ENCODE data around the gene EPB41L2.

Gene EPB41L2

DNA sequence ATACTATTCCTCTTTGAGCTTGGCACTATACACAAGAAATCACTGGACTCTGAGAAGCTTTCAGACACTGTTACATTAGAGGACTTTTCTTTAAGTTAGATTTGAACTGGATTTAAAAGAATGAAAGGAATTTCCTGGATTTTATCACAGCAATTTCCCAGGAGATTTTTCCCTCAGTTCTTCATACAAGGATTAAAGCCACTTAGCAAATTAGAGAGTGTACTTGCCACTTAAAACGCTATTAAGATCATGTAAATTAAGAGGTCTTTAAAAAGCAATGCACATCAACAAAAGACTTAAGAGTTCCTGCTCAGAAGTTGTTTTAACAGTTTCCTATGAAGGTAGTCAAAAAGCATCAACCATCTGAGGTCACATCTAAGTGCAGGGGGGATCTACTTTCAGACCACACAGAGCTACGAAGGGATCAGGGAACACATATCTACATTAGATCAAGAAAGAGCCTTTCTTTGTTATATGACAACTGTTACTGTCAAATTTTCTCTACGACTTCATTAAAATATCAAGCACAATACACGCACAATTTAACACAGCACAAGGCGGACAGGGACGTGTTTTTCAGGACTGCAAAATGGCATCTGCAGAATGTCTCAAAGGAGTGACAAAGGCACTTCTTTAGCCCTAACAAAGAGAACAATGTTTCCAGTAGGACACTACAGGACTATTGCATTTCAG is 65.8 kb downstream of the EPB41L2 start:
- Histone ChIP-seq H3K27me3 (no peaks in the 10 kb centered on the region), H3K9me3 (peaks cover 3% of the 10 kb centered on the region), H3K4me1 (ENCODE audit: control insufficient read depth in 1 of 2, insufficient read depth in 1 of 2, low read depth in 1 of 2, low read length in 1 of 2) (no peaks in the 10 kb centered on the region), H3K36me3 (no peaks in the 10 kb centered on the region), H3K27ac (no peak overlapping the region), H3K4me3 (ENCODE audit: low read depth in 1 of 2, low read length in 1 of 2) (no peak overlapping the region)
- TF ChIP-seq, protein P1, sequence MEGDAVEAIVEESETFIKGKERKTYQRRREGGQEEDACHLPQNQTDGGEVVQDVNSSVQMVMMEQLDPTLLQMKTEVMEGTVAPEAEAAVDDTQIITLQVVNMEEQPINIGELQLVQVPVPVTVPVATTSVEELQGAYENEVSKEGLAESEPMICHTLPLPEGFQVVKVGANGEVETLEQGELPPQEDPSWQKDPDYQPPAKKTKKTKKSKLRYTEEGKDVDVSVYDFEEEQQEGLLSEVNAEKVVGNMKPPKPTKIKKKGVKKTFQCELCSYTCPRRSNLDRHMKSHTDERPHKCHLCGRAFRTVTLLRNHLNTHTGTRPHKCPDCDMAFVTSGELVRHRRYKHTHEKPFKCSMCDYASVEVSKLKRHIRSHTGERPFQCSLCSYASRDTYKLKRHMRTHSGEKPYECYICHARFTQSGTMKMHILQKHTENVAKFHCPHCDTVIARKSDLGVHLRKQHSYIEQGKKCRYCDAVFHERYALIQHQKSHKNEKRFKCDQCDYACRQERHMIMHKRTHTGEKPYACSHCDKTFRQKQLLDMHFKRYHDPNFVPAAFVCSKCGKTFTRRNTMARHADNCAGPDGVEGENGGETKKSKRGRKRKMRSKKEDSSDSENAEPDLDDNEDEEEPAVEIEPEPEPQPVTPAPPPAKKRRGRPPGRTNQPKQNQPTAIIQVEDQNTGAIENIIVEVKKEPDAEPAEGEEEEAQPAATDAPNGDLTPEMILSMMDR (IDR thresholded peaks at IDR 0.05): no peak

DNA sequence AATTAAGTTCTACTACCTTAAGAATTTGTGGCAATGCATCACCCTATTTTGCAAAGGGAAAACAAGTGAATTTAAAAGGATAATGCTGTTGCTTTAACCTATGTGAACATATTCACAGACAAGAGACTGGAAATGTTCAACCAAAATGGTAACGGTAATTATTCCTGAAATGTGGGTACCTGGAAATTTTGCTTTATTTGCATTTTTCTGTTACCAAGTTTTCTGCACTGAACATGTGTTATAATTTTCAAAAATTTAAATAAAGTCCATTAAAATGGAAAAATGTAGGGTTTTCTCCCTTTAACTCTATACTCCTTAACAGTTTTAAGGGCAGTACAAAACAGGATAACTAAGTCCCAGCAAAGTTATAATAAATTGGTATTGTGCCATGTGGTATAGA is 66.4 kb downstream of the EPB41L2 start:
- TF ChIP-seq, protein P1 (IDR thresholded peaks at IDR 0.05): no peak
- H3K27me3 ChIP-seq: no peaks in the 10 kb centered on the region
- no peaks in the 10 kb centered on the region for H3K4me1 ChIP-seq (ENCODE audit: control insufficient read depth in 1 of 2, insufficient read depth in 1 of 2, low read depth in 1 of 2, low read length in 1 of 2)
- H3K9me3 ChIP-seq: peaks cover 3% of the 10 kb centered on the region
- no peaks in the 10 kb centered on the region for H3K36me3 ChIP-seq
- H3K4me3 ChIP-seq (ENCODE audit: low read depth in 1 of 2, low read length in 1 of 2): no peak overlapping the region
- H3K27ac ChIP-seq: no peak overlapping the region

DNA sequence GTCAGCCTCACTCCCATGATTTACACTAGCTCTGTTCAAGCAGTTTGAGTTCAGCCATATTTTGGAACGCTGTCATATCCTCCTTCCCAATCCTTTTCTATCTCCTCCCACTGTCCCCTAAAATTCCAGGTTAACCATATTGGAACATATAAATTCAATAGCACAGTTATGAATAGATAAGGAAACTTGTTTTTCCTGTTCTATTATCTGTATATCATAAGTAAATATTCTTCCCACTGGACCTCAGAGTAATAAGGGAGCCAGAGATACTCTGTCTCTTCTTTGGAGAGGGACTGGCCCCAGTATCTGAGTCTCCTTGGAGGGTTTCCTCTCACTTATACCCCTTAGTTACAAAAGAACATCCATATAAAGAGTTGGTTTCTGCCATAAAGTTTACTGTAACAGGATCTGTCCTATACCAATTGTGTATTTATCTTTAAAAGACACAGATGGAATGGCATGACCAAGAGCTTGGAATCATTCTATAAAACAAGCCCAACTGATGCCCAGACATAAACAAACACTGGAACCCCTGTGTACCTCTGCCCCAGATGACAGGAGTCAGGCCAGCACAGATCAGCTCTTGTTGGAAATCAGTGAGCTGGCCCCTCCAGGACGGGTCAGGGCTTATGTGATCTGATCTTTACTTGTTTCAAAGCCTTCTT is 67.1 kb downstream of the EPB41L2 start:
- no peak overlapping the region for H3K27ac ChIP-seq
- H3K9me3 ChIP-seq: peaks cover 3% of the 10 kb centered on the region
- no peaks in the 10 kb centered on the region for H3K36me3 ChIP-seq
- no peaks in the 10 kb centered on the region for H3K27me3 ChIP-seq
- H3K4me1 ChIP-seq (ENCODE audit: control insufficient read depth in 1 of 2, insufficient read depth in 1 of 2, low read depth in 1 of 2, low read length in 1 of 2): no peaks in the 10 kb centered on the region
- no peak overlapping the region for H3K4me3 ChIP-seq (ENCODE audit: low read depth in 1 of 2, low read length in 1 of 2)
- TF ChIP-seq, protein P1 (IDR thresholded peaks at IDR 0.05): no peak

DNA sequence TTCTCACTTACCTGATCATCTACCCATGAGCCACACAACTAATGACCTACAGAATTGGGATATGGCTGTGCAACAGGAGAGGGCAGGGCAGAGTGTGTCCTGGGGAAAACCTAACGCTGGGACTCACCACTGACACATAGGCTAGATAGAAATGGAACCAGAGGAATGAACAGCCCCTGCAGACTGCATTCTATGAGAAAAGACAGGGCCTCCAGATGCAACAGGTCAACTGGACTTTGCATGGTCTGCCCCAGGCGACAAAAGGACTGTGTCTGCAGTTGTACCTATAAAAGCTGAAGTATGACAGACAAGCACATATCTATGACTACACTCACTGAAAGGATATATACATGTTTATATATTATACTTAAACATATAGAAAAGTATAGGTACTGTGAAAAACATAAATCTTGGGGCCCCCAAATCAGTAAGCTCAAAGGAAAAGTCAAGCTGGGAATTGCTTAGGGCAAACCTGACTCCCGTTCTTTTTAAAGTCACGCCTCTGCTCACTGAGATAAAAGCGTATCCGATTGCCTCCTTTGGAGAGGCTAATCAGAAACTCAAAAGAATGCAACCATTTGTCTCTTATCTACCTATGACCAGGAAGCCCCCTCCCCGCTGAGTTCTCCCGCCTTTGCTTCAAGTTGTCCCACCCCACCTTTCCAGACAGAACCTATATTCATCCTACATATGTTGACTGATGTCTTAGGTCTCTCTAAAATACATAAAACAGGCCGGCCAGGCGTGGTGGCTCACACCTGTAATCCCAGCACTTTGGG is 68.5 kb downstream of the EPB41L2 start:
- H3K27me3 ChIP-seq: no peaks in the 10 kb centered on the region
- no peaks in the 10 kb centered on the region for H3K36me3 ChIP-seq
- no peak overlapping the region for H3K4me3 ChIP-seq (ENCODE audit: low read depth in 1 of 2, low read length in 1 of 2)
- H3K9me3 ChIP-seq: peaks cover 3% of the 10 kb centered on the region
- no peak overlapping the region for H3K27ac ChIP-seq
- TF ChIP-seq, protein P1 (IDR thresholded peaks at IDR 0.05): no peak
- no peaks in the 10 kb centered on the region for H3K4me1 ChIP-seq (ENCODE audit: control insufficient read depth in 1 of 2, insufficient read depth in 1 of 2, low read depth in 1 of 2, low read length in 1 of 2)

DNA sequence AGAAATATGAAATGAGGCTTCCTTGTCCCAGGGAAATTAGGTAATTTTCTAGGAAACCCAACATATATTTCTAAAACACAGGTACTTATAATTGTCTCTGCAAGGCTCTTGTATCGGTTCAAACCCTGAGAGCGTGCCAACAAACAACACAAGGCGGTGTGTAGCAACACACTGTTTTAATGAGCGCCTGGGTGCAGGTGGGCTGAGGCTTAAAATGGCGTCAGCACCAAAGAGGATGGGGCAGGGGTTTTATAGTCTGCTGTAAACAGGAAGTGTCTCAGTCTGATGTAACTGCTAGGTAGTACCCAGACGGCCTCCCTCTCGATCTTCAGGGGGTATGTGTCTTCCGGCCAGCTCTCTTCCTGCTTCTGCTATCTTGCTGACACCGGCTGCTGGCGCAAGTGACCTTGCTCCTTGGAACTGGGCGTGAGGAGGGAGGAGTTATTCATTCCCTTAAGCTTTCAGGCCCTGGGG is 69.7 kb downstream of the EPB41L2 start:
- peaks cover 3% of the 10 kb centered on the region for H3K9me3 ChIP-seq
- H3K36me3 ChIP-seq: no peaks in the 10 kb centered on the region
- H3K4me3 ChIP-seq (ENCODE audit: low read depth in 1 of 2, low read length in 1 of 2): no peak overlapping the region
- no peaks in the 10 kb centered on the region for H3K4me1 ChIP-seq (ENCODE audit: control insufficient read depth in 1 of 2, insufficient read depth in 1 of 2, low read depth in 1 of 2, low read length in 1 of 2)
- H3K27ac ChIP-seq: no peak overlapping the region
- TF ChIP-seq, protein P1 (IDR thresholded peaks at IDR 0.05): no peak
- no peaks in the 10 kb centered on the region for H3K27me3 ChIP-seq
